H1 (cell line): ENCODE data around the gene PHF24. TPM values are rescaled to one million over a fixed set of nuclear protein-coding genes. Genes with fewer than 3 reads are reported as not detected.

ENCODE experiments used
- CTCF ChIA-PET: fragments of 300-600 bp; sonication (Branson Sonifier 250); formaldehyde crosslinking; loops from one replicate; lab custom pipeline; 2021; ENCODE audit not compliant: partially characterized antibody; lab: Charles Lee
- POLR2A ChIA-PET: fragments of 300-600 bp; sonication (Branson Sonifier 250); formaldehyde crosslinking; loops from one replicate; lab custom pipeline; 2021; ENCODE audit warnings: inconsistent platforms; ENCODE audit not compliant: partially characterized antibody; lab: Charles Lee
- DNase-seq, 2 experiments: peaks; one replicate each; pipeline versions ENCODE4 v3.0.0 to v3.0.0-alpha.2; 2010 to 2022; ENCODE audit warnings: low spot score in 2 of 2, low read depth in 1 of 2, mixed read lengths in 1 of 2
- FAIRE-seq: peaks from 2 replicates; lab custom pipeline; 2011; peaks lifted over from hg19 to GRCh38; lab: Jason Lieb, UNC
- H2AFZ ChIP-seq: 2 replicates; pipeline ENCODE4 v1.8.1; 2012; ENCODE audit warnings: low read length, inconsistent platforms
- H2AK5ac ChIP-seq: 2 replicates; pipeline ENCODE4 v1.6.1; 2013; ENCODE audit warnings: low read depth, low read length
- H2BK120ac ChIP-seq: replicated peaks from 2 replicates; pipeline ENCODE3; 2013; ENCODE audit warnings: low read depth, low read length, inconsistent platforms
- H2BK12ac ChIP-seq: 2 replicates; pipeline ENCODE4 v1.6.1; 2013; ENCODE audit warnings: low read depth, low read length
- H2BK15ac ChIP-seq: 2 replicates; pipeline ENCODE4 v1.6.1; 2013; ENCODE audit warnings: low read length
- H2BK20ac ChIP-seq: 2 replicates; pipeline ENCODE4 v1.6.1; 2013; ENCODE audit warnings: low read length
- H2BK5ac ChIP-seq: 2 replicates; pipeline ENCODE4 v1.6.1; 2013; ENCODE audit warnings: low read depth, low read length
- H3K14ac ChIP-seq: 2 replicates; pipeline ENCODE4 v1.6.1; 2013; ENCODE audit warnings: inconsistent platforms; ENCODE audit not compliant: insufficient read length
- H3K18ac ChIP-seq: 2 replicates; pipeline ENCODE4 v1.6.1; 2013; ENCODE audit warnings: low read length; ENCODE audit errors: extremely low read depth
- H3K23ac ChIP-seq: 2 replicates; pipeline ENCODE4 v1.6.1; 2013; ENCODE audit warnings: inconsistent platforms; ENCODE audit not compliant: insufficient read length
- H3K23me2 ChIP-seq: 2 replicates; pipeline ENCODE4 v1.6.1; 2013; ENCODE audit warnings: low read depth, low read length
- H3K27ac ChIP-seq: 2 replicates; pipeline ENCODE4 v1.6.1; 2011; ENCODE audit warnings: low read depth, low read length, inconsistent platforms
- H3K27me3 ChIP-seq, 4 experiments: replicated peaks in 1 of 4; 1 replicate in 1 of 4; 2 replicates in 3 of 4; pipeline versions ENCODE4 v1.6.1 to v1.8.1; 2011 to 2013; ENCODE audit warnings: low read length in 3 of 4, mild to moderate bottlenecking in 3 of 4, inconsistent platforms in 2 of 4, mixed read lengths in 2 of 4, moderate library complexity in 1 of 4; ENCODE audit not compliant: control insufficient read depth in 3 of 4, insufficient read depth in 3 of 4; ENCODE audit errors: extremely low read depth in 1 of 4
- H3K36me3 ChIP-seq, 4 experiments: 2 replicates each; pipeline versions ENCODE4 v1.6.1 to v1.8.1; 2011 to 2013; ENCODE audit warnings: mild to moderate bottlenecking in 4 of 4, low read length in 3 of 4, moderate library complexity in 2 of 4, control low read depth in 1 of 4, inconsistent platforms in 1 of 4; ENCODE audit not compliant: insufficient read depth in 4 of 4, control insufficient read depth in 2 of 4
- H3K4ac ChIP-seq: replicated peaks from 2 replicates; pipeline ENCODE3; 2013; ENCODE audit warnings: low read length, low read depth, mixed read lengths, inconsistent platforms; ENCODE audit not compliant: insufficient read length
- H3K4me1 ChIP-seq, 4 experiments: replicated peaks in 1 of 4; 1 replicate in 1 of 4; 2 replicates in 3 of 4; pipeline versions ENCODE4 v1.6.1 to v1.8.1; 2011 to 2013; ENCODE audit warnings: low read length in 3 of 4, inconsistent platforms in 2 of 4, mixed read lengths in 1 of 4; ENCODE audit not compliant: insufficient read depth in 4 of 4, control insufficient read depth in 3 of 4
- H3K4me2 ChIP-seq, 2 experiments: 2 replicates each; pipeline versions ENCODE4 v1.6.1 to v1.8.1; 2011 to 2013; ENCODE audit warnings: low read depth in 2 of 2, low read length in 2 of 2, control low read depth in 1 of 2, inconsistent platforms in 1 of 2, mild to moderate bottlenecking in 1 of 2; ENCODE audit not compliant: insufficient read depth in 1 of 2
- H3K4me3 ChIP-seq, 4 experiments: fragments of 200-600, 300-600 bp in 1 of 4; sonication (generic), shearing (Covaris generic), sonication (Bioruptor Twin) in 1 of 4; 2 replicates each; pipeline versions ENCODE4 v1.5.1 to v1.8.1; 2011 to 2016; ENCODE audit warnings: low read length in 4 of 4, low read depth in 3 of 4, control low read depth in 2 of 4, inconsistent platforms in 2 of 4, mild to moderate bottlenecking in 2 of 4, mixed read lengths in 1 of 4, moderate library complexity in 1 of 4; ENCODE audit not compliant: insufficient read depth in 2 of 4; ENCODE audit errors: extremely low read depth in 1 of 4
- H3K56ac ChIP-seq: replicated peaks from 2 replicates; pipeline ENCODE3; 2013; ENCODE audit warnings: low read depth, mild to moderate bottlenecking, mixed read lengths, low read length, inconsistent platforms; ENCODE audit not compliant: insufficient read length
- H3K79me1 ChIP-seq: 2 replicates; pipeline ENCODE4 v1.6.1; 2013; ENCODE audit warnings: low read depth, low read length, control low read depth
- H3K79me2 ChIP-seq, 2 experiments: 2 replicates each; pipeline versions ENCODE4 v1.6.1 to v1.8.1; 2012 to 2013; ENCODE audit warnings: low read length in 2 of 2, mild to moderate bottlenecking in 2 of 2, inconsistent platforms in 1 of 2; ENCODE audit not compliant: insufficient read depth in 2 of 2, control insufficient read depth in 1 of 2
- H3K9ac ChIP-seq, 4 experiments: replicated peaks in 1 of 4; 1 replicate in 1 of 4; 2 replicates in 3 of 4; pipeline versions ENCODE4 v1.6.1 to v1.8.1; 2011 to 2013; ENCODE audit warnings: low read depth in 3 of 4, low read length in 3 of 4, control low read depth in 2 of 4, mild to moderate bottlenecking in 2 of 4, moderate library complexity in 2 of 4, inconsistent platforms in 1 of 4; ENCODE audit errors: extremely low read depth in 1 of 4
- H3K9me3 ChIP-seq, 2 experiments: 2 replicates each; pipeline versions ENCODE4 v1.6.1 to v1.8.1; 2012 to 2013; ENCODE audit warnings: mild to moderate bottlenecking in 2 of 2, moderate library complexity in 2 of 2, control low read depth in 1 of 2, inconsistent platforms in 1 of 2, low read depth in 1 of 2, low read length in 1 of 2, mixed read lengths in 1 of 2; ENCODE audit not compliant: insufficient read depth in 2 of 2
- H4K20me1 ChIP-seq, 2 experiments: replicated peaks in 1 of 2; 2 replicates each; pipeline versions ENCODE3 to v1.8.1; 2011 to 2013; ENCODE audit warnings: inconsistent platforms in 2 of 2, low read length in 2 of 2, mild to moderate bottlenecking in 1 of 2; ENCODE audit not compliant: insufficient read depth in 2 of 2, control insufficient read depth in 1 of 2
- H4K5ac ChIP-seq: 2 replicates; pipeline ENCODE4 v1.6.1; 2013; ENCODE audit warnings: low read length, low read depth, mixed read lengths, inconsistent platforms; ENCODE audit not compliant: insufficient read length
- H4K8ac ChIP-seq: 2 replicates; pipeline ENCODE4 v1.8.0; 2013; ENCODE audit warnings: mild to moderate bottlenecking, moderate library complexity, low read length, inconsistent platforms; ENCODE audit not compliant: insufficient read depth; ENCODE audit errors: extremely low read depth
- H4K91ac ChIP-seq: replicated peaks from 2 replicates; pipeline ENCODE3; 2013; ENCODE audit warnings: low read length, mixed read lengths, inconsistent platforms; ENCODE audit not compliant: insufficient read length
- CHD1 ChIP-seq: IDR thresholded peaks from 2 replicates; pipeline ENCODE4 v1.6.1; 2012; ENCODE audit warnings: low read depth, low read length, improper control_type of control experiment
- EZH2 ChIP-seq: fragments of 200-600 bp; sonication (generic); IDR thresholded peaks from 2 replicates; pipeline ENCODE4 v1.7.1; 2012; ENCODE audit warnings: low read depth, mild to moderate bottlenecking, moderate library complexity, low read length, inconsistent platforms; ENCODE audit not compliant: severe bottlenecking
- GABPA ChIP-seq: IDR thresholded peaks from 2 replicates; pipeline ENCODE4 v1.6.1; 2011; ENCODE audit warnings: mild to moderate bottlenecking, low read length, moderate library complexity, borderline replicate concordance; ENCODE audit not compliant: insufficient read depth
- JUND ChIP-seq: IDR thresholded peaks from 2 replicates; pipeline ENCODE4 v1.6.1; 2011; ENCODE audit warnings: mild to moderate bottlenecking, improper control_type of control experiment, low read length
- KDM5A ChIP-seq: fragments of 200-600 bp; IDR thresholded peaks from 2 replicates; pipeline ENCODE4 v1.7.1; 2012; ENCODE audit warnings: mild to moderate bottlenecking, low read length, inconsistent platforms, mixed read lengths
- RNF2 ChIP-seq: fragments of 200-900, 300-1000 bp; sonication (generic); IDR thresholded peaks from 2 replicates; pipeline ENCODE4 v1.7.1; 2016; ENCODE audit warnings: borderline replicate concordance, low read depth, mild to moderate bottlenecking, antibody characterized with exemption, low read length; ENCODE audit not compliant: poor library complexity, severe bottlenecking; ENCODE audit errors: missing control alignments
- SIRT6 ChIP-seq: IDR thresholded peaks from one replicate; pipeline ENCODE4 v1.7.1; 2012; ENCODE audit warnings: low read length, inconsistent platforms
- SP1 ChIP-seq: IDR thresholded peaks from 2 replicates; pipeline ENCODE4 v1.6.1; 2011; ENCODE audit warnings: low read depth, low read length
- SP2 ChIP-seq: IDR thresholded peaks from 2 replicates; pipeline ENCODE4 v1.6.1; 2012; ENCODE audit warnings: mild to moderate bottlenecking, low read length, inconsistent platforms
- SRF ChIP-seq: IDR thresholded peaks from 2 replicates; pipeline ENCODE4 v1.6.1; 2011; ENCODE audit warnings: mild to moderate bottlenecking, low read depth, low read length, moderate library complexity
- SUZ12 ChIP-seq: fragments of 200-600 bp; sonication (generic); IDR thresholded peaks from 2 replicates; pipeline ENCODE4 v1.6.1; 2012; ENCODE audit warnings: mild to moderate bottlenecking, inconsistent platforms, low read length, moderate library complexity, mixed read lengths
- ZNF274 ChIP-seq: IDR thresholded peaks from 2 replicates; pipeline ENCODE4 v1.7.0; 2012; ENCODE audit warnings: low read length, borderline replicate concordance; ENCODE audit errors: extremely low read depth
- WGBS, 2 experiments: shearing (Covaris generic) in 1 of 2; methylation state at CpG; one replicate each; pipeline versions ENCODE4 v1.1.6 to v1.1.7; 2013 to 2015; ENCODE audit warnings: low lambda C conversion rate in 2 of 2, mixed read lengths in 2 of 2, inconsistent platforms in 1 of 2, low coverage in 1 of 2, missing lambda C conversion rate in 1 of 2; ENCODE audit not compliant: insufficient replicate concordance in 2 of 2, insufficient coverage in 1 of 2, insufficient read length in 1 of 2; ENCODE audit errors: extremely low coverage in 1 of 2, missing lambda C conversion rate in 1 of 2; 5-methylcytosine and 5-hydroxymethylcytosine counted together
- polyA plus RNA-seq, 7 experiments: library from polyadenylated mRNA; depleted of rRNA in 3 of 7; stranded (reverse) in 5 of 7; unstranded in 2 of 7; fragments of >200 nt in 5 of 7; fragments of 200-250 nt in 2 of 7; gene quantifications; 1 replicate in 5 of 7; 2 replicates in 1 of 7; 4 replicates in 1 of 7; pipeline versions ENCODE4 v1.2.1 to v1.2.3, GENCODE V29; 2011 to 2013; ENCODE audit warnings: missing spikeins in 2 of 7, mixed read lengths in 2 of 7
- total RNA-seq: library from RNA; stranded (reverse); fragmentation: NEBNext Ultra II Directional; extraction: Animal tissue kit (Norgen Biotek cat#: 25700); gene quantifications from 2 replicates; pipeline ENCODE4 v1.2.1, GENCODE V29; 2021
- TF ChIP-seq, protein P1 (sequence below): IDR thresholded peaks from 2 replicates; pipeline ENCODE4 v1.6.1; 2011; ENCODE audit warnings: low read depth, mild to moderate bottlenecking, low read length; ENCODE audit not compliant: insufficient read depth

Gene PHF24
- total and polyA plus RNA-seq, 2 of the 8 experiments (the other 6 are each of a cell fraction or from before 2014, with no cell fraction given) = 0.29 to 0.35 TPM

- Histone ChIP-seq H3K27ac (no peak overlapping the region), H3K4ac (no peak overlapping the region), H2AK5ac (no peak overlapping the region), H2AFZ (no peak overlapping the region), H2BK20ac (no peak overlapping the region), H3K14ac (no peak overlapping the region), H3K79me2 (peaks cover 0 to 12% of the 10 kb centered on the region in 2 experiments; a peak in 2 of 4 replicates), H4K20me1 (no peaks in the 10 kb centered on the region), H3K56ac (no peak overlapping the region), H3K4me3 (no peak overlapping the region), H2BK12ac (no peak overlapping the region), H2BK5ac (no peak overlapping the region), H3K4me1 (peaks cover 18 to 33% (median 29%) of the 10 kb centered on the region in 4 experiments), H4K91ac (no peak overlapping the region), H2BK15ac (no peak overlapping the region), H3K9me3 (no peaks in the 10 kb centered on the region), H3K27me3 (no peaks in the 10 kb centered on the region), H3K18ac (no peak overlapping the region), H3K79me1 (peaks cover 6% of the 10 kb centered on the region; the same call in 1 of the 2 replicates), H3K23me2 (no peaks in the 10 kb centered on the region; the same call in 1 of the 2 replicates), H4K5ac (no peak overlapping the region), H3K4me2 (no peak overlapping the region), H2BK120ac (no peak overlapping the region), H3K36me3 (peaks cover 18 to 41% (median 26%) of the 10 kb centered on the region in 4 experiments; a peak in 7 of 8 replicates), H4K8ac (no peak overlapping the region), H3K9ac (no peak overlapping the region), H3K23ac (no peak overlapping the region)
- ChIA-PET CTCF (interaction anchor here (0.6 to 14.8 kb wide), 11 partner anchors 13 to 297 kb away, joined by 3 to 148 read pairs (median 5); a partner anchor contains a TSS), POLR2A (interaction anchor here (1.1 to 2.8 kb wide), 3 partner anchors 11 to 96 kb away, joined by 3 to 11 read pairs (median 6); partner anchors contain the start of gene VCP)
- WGBS, 2 experiments = 88% methylated on average over 3 of the region's 3 CpGs; no CpG with 5 or more reads in 1 of the 2 experiments
- FAIRE-seq (no peak), DNase-seq (no peak)
- TF ChIP-seq SRF = no peak
- no peak for TF ChIP-seq ZNF274
- no peak for TF ChIP-seq KDM5A
- TF ChIP-seq SUZ12 = no peak
- TF ChIP-seq, protein P1, sequence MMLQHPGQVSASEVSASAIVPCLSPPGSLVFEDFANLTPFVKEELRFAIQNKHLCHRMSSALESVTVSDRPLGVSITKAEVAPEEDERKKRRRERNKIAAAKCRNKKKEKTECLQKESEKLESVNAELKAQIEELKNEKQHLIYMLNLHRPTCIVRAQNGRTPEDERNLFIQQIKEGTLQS = no peak
- TF ChIP-seq SP2 = no peak
- no peak for TF ChIP-seq CHD1
- TF ChIP-seq SP1 = no peak
- TF ChIP-seq GABPA = no peak
- TF ChIP-seq RNF2 = no peak
- TF ChIP-seq JUND = no peak
- TF ChIP-seq SIRT6 = no peak
- TF ChIP-seq EZH2 = no peak
Measured at GRCh38 chr9:34995670-34996060, 37.6 kb downstream of the PHF24 start.
